ENCODE measurements around the gene CRYGC. TPM values are rescaled to one million over a fixed set of nuclear protein-coding genes. Genes with fewer than 3 reads are reported as not detected.

The CRYGC gene
- total and polyA plus RNA-seq, 10 donors = not detected

DNA sequence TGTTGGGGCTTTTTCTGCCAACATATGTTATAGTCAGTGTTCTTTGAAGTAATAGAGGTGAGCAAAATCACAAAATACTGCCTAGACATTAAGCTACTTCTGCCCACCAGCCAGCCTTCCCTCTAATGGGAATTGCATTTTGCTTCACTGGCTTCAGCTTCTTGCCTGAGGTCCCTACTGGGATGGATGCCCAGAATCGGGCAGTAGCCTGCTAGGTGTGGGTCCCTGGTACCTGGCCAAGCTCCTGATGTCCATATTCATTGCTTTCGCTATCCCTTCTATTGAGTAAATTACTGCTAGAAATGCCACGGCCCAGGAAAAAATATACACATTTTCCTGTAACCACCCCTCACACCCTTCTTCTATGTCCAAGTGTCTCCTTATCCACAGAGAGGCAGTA is 32.3 kb downstream of the CRYGC start:
- intact Hi-C loops (cut with DNase I; ENCODE audit: low total_unique reads) = no loop called here
- Histone ChIP-seq H3K9me3 (no peaks in the 10 kb centered on the region), H3K4me3 (no peak overlapping the region), H3K27ac (no peak overlapping the region), H3K27me3 (replicated peaks in 1 of 7) (peaks cover 0 to 4% (median 0%) of the 10 kb centered on the region in 7 donors), H3K4me1 (peaks cover 0 to 11% (median 0%) of the 10 kb centered on the region in 6 donors), H3K36me3 (no peaks in the 10 kb centered on the region)
- TF ChIP-seq POLR2AphosphoS5 (IDR thresholded peaks at IDR 0.05) (no peak), POLR2A (IDR thresholded peaks at IDR 0.05) (no peak), CTCF (IDR thresholded peaks at IDR 0.05 in 8 of 11, conservative IDR thresholded peaks at IDR 0.05 in 3 of 11) (no peak)
- DNase-seq = no peak
- 80 to 86% (median 84%) methylated on average over 3 of the region's 3 CpGs for WGBS, 5 donors

- intact Hi-C loops (cut with DNase I; ENCODE audit: low total_unique reads) = no loop called here
- H3K27me3 ChIP-seq (replicated peaks in 1 of 7) = peaks cover 0 to 4% (median 0%) of the 10 kb centered on the region in 7 donors
- no peak overlapping the region for H3K27ac ChIP-seq
- peaks cover 0 to under 1% (median 0%) of the 10 kb centered on the region in 6 donors for H3K4me1 ChIP-seq
- DNase-seq = no peak
- TF ChIP-seq POLR2A (IDR thresholded peaks at IDR 0.05) (no peak), POLR2AphosphoS5 (IDR thresholded peaks at IDR 0.05) (no peak), CTCF (IDR thresholded peaks at IDR 0.05 in 8 of 11, conservative IDR thresholded peaks at IDR 0.05 in 3 of 11) (no peak)
- H3K36me3 ChIP-seq = no peaks in the 10 kb centered on the region
- 56 to 73% (median 65%) methylated on average over 3 of the region's 3 CpGs for WGBS, 5 donors
- H3K4me3 ChIP-seq = no peak overlapping the region
- H3K9me3 ChIP-seq = no peaks in the 10 kb centered on the region
Measured at GRCh38 chr2:208096080-208096479, 33.5 kb downstream of the CRYGC start.

- H3K9me3 ChIP-seq = peaks cover 0 to 4% (median 0%) of the 10 kb centered on the region in 8 donors
- DNase-seq = no peak
- intact Hi-C loops (cut with DNase I; ENCODE audit: low total_unique reads) = no loop called here
- H3K36me3 ChIP-seq = no peaks in the 10 kb centered on the region
- no peaks in the 10 kb centered on the region for H3K4me1 ChIP-seq
- no peak overlapping the region for H3K4me3 ChIP-seq
- TF ChIP-seq POLR2A (IDR thresholded peaks at IDR 0.05) (no peak), POLR2AphosphoS5 (IDR thresholded peaks at IDR 0.05) (no peak), CTCF (IDR thresholded peaks at IDR 0.05 in 8 of 11, conservative IDR thresholded peaks at IDR 0.05 in 3 of 11) (no peak)
- H3K27me3 ChIP-seq (replicated peaks in 1 of 7) = no peaks in the 10 kb centered on the region
- no peak overlapping the region for H3K27ac ChIP-seq
Measured at GRCh38 chr2:208093128-208093527, 36.5 kb downstream of the CRYGC start.

DNA sequence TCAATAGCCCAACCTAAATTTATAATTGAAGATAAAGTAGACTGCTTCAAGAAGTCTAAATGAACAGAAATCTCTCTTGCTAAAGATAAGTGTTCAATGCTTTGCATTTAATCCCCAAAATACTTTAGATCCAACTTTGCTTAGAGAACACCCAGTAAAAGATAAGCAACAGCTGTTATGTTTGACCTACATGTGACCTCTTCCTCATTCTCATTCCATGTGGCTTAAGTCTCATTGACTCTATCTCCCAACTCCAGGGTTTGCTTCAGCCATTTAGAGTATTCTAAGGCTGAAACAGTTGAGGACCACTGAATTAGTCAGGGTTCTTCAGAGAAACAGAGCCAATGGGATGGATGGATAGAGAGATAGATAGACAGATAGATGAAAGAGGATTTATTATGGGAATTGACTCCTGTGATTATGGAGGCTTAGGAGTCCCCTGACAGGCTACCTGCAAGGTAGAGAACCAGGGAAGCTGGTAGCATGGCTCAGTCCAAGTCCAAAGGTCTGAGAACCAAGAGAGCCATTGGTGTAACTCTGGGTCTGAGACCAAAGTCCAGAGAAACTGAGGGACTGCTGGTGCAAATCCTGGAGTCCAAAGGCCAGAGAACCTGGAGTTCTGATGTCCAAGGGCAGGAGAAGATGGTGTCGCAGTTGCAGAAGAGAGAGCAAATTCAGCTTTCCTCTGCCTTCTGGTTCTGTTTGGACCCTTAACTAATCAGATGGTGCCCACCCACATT is 37.4 kb downstream of the CRYGC start:
- no peak overlapping the region for H3K4me3 ChIP-seq
- TF ChIP-seq POLR2AphosphoS5 (IDR thresholded peaks at IDR 0.05) (no peak), CTCF (IDR thresholded peaks at IDR 0.05 in 8 of 11, conservative IDR thresholded peaks at IDR 0.05 in 3 of 11) (no peak), POLR2A (IDR thresholded peaks at IDR 0.05) (no peak)
- intact Hi-C loops (cut with DNase I; ENCODE audit: low total_unique reads) = no loop called here
- no peaks in the 10 kb centered on the region for H3K4me1 ChIP-seq
- 89 to 100% (median 100%) methylated on average over 1 of the region's 1 CpG for WGBS, 5 donors
- no peaks in the 10 kb centered on the region for H3K36me3 ChIP-seq
- H3K27me3 ChIP-seq (replicated peaks in 1 of 7) = no peaks in the 10 kb centered on the region
- no peak for DNase-seq
- peaks cover 0 to 4% (median 0%) of the 10 kb centered on the region in 8 donors for H3K9me3 ChIP-seq
- no peak overlapping the region for H3K27ac ChIP-seq

All from spleen (tissue), 11 donors.